Omental fat pad (tissue), 4 donors: ENCODE measurements around the gene AKT1S1. TPM values are rescaled to one million over a fixed set of nuclear protein-coding genes. Genes with fewer than 3 reads are reported as not detected.
"Not testable (repeated sequence)": the region's sequence is repeated elsewhere in the genome, so short reads cannot be mapped to it uniquely, and the experiment has no call there.

Experiments
- ATAC-seq: fragments of 150-250 bp; one replicate; pipeline ENCODE4 v1.9.1; 2016; ENCODE audit warnings: mild to moderate bottlenecking, moderate library complexity; ENCODE audit not compliant: low FRiP score
- DNase-seq: peaks from one replicate; pipeline ENCODE4 v3.0.0-alpha.2; 2019; ENCODE audit warnings: low spot score
- total RNA-seq, 4 donors: library from RNA; depleted of rRNA; stranded (reverse); fragments of >200 nt; gene quantifications; one replicate each; pipeline ENCODE4 v1.1.0, GENCODE V29; 2016
- TF ChIP-seq, protein P1 (sequence below), 3 donors: fragments of 450-650 bp; IDR thresholded peaks; one replicate each; pipeline ENCODE4 v1.5.1; 2016 to 2017; ENCODE audit warnings: antibody characterized with exemption in 3 of 3, mild to moderate bottlenecking in 3 of 3, moderate library complexity in 2 of 3

The AKT1S1 gene
- 10 to 100 TPM; 12.2 to 18.3 (median 14.7) TPM for total RNA-seq

DNA sequence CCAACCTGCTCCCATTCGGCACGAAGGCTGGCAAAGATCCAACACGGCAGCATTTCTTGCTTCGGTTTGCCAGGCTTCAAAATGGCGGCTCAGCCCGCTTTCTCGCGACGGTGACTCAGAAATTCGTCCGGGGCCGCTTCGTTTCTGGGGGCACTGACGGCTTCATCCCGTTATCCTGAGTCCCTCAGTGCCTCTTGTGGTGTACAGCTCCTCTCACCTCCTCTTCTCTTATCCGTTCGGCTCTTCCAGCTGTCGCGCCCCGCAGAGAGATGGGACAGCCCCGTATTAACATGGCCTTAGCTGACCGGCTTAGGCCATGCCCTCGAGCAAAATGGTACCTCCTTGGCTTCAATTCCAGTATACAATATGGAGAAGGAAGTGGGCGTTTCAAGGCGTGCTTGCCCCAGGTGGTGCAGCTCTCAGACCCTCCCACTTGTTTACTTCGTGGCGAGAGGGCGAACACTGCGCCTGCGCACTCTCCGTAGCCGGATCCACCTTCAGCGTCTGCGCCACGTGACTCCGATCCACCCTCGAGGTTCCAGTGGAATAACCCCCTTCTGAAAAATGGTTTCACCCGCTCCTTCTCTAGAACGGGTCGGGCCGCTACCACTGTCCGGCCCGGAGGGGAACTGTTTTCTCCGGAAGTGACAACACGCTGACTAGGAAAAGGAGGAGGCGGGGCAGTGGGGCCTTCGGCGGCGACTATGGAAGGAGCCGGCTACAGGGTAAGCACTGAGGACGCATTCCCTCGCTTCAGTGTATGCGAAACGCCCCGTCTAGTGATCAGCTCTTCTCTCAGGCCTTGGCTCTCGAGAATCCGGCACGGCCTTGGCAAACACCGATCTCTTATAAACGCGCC, at the start of gene AKT1S1, which contains the start of gene TBC1D17:
Gene AKT1S1 (minus strand): TSS at position 336 of the 859 bp plus-strand sequence. CDS start 4,060 bp downstream, outside the sequence.
Gene TBC1D17 (plus strand): TSS at position 683 of the 859 bp plus-strand sequence. CDS start 22 bp downstream, at position 705.
- TF ChIP-seq, protein P1, sequence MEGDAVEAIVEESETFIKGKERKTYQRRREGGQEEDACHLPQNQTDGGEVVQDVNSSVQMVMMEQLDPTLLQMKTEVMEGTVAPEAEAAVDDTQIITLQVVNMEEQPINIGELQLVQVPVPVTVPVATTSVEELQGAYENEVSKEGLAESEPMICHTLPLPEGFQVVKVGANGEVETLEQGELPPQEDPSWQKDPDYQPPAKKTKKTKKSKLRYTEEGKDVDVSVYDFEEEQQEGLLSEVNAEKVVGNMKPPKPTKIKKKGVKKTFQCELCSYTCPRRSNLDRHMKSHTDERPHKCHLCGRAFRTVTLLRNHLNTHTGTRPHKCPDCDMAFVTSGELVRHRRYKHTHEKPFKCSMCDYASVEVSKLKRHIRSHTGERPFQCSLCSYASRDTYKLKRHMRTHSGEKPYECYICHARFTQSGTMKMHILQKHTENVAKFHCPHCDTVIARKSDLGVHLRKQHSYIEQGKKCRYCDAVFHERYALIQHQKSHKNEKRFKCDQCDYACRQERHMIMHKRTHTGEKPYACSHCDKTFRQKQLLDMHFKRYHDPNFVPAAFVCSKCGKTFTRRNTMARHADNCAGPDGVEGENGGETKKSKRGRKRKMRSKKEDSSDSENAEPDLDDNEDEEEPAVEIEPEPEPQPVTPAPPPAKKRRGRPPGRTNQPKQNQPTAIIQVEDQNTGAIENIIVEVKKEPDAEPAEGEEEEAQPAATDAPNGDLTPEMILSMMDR (IDR thresholded peaks at IDR 0.05): no peak
- DNase-seq (peak; percentile 96), ATAC-seq (peak; percentile 87)

DNA sequence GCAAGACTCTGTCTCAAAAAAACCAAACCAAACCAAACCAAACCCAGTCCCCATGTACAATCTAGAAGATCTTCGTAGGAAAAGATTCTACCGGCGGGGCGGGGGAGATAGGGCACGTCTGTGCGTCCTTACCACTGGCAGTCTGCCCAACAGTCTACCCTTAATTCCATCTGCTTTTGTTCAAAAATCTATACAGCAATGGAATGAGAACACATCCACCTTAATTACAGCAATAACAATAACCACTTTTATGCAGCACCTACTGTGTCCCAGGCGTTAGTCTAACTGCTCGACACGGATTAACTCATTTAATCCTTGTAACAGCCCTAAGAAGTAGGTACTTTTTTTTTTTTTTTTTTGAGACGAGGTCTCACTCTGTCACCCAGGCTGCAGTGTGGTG, 49.4 kb upstream of the AKT1S1 start:
- TF ChIP-seq, protein P1 (IDR thresholded peaks at IDR 0.05): no peak
- ATAC-seq: no peak
- DNase-seq: no peak

DNA sequence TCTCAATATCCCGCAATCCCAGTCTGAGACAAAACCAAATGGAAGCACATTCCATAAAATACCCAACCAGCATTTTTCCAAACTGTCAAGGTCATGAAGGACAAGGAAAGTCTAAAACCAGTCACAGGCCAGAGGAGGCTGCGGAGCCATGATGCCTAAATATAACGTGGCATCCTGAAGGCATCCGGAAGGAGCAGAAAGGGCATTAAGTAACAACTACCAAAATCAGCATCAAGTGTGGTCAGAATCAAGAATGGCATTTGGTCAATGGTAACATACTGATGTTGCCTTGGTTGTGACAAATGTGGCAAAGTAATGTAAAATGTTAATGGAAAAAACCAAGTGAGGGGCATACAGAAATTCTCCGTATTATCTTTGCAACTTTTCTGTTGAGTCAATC, 48.3 kb upstream of the AKT1S1 start:
- TF ChIP-seq, protein P1 (IDR thresholded peaks at IDR 0.05): no peak
- DNase-seq: no peak
- ATAC-seq: no peak

DNA sequence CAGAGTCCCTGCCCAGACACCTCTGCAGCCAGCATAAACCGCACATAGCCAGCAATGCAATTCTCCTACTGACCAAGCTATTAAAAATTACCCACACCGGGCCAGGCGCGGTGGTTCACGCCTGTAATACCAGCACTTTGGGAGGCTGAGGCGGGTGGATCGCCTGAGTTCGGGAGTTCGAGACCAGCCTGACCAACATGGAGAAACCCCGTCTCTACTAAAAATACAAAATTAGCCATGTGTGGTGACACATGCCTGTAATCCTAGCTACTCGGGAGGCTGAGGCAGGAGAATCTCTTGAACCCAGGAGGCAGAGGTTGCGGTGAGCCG, 47.7 kb upstream of the AKT1S1 start:
- not testable (repeated sequence) for ATAC-seq, DNase-seq

DNA sequence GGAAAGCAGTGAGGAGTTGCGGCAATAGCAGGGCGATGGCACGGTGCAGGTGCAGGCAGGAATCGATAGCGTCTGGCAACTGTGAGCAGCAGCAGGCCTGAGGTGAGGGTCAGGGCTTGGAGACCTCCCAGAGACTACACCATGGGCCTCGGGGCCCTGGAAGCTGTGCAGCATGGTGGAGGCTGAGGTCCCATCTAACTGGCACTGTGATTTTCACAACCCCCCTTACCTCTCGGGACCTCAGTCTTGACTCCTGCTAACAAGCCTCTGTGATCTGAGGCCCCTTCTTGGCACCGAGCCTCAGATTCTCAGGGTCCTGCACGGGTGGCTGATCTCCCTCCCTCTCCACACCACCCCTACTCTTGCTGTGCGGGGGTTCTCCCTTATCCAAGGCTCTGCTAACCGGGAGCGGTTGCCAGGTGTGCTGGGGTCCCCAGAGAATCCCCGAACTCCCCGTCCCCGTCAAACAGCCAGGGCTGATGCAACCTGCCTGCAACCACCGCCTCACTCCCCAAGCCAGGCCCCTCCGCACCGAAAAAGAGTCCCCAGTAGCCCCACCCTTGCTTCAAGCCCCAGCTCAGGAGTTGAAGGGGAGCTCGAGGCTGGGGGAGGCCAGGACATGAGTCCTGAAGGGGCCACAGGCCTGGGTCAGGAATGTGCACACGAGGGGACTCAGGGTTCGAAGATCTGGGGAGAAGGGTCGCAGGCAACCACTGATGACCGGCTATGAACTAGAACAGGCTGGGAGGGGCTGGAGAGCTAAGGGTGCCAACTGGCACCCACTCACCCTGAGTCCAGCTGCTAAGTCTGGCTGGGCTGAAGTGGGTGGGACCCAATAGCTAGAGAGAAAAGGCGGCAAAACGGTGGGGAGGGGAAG, 47.1 kb upstream of the AKT1S1 start:
- DNase-seq: no peak
- no peak for ATAC-seq
- TF ChIP-seq, protein P1 (IDR thresholded peaks at IDR 0.05): no peak

DNA sequence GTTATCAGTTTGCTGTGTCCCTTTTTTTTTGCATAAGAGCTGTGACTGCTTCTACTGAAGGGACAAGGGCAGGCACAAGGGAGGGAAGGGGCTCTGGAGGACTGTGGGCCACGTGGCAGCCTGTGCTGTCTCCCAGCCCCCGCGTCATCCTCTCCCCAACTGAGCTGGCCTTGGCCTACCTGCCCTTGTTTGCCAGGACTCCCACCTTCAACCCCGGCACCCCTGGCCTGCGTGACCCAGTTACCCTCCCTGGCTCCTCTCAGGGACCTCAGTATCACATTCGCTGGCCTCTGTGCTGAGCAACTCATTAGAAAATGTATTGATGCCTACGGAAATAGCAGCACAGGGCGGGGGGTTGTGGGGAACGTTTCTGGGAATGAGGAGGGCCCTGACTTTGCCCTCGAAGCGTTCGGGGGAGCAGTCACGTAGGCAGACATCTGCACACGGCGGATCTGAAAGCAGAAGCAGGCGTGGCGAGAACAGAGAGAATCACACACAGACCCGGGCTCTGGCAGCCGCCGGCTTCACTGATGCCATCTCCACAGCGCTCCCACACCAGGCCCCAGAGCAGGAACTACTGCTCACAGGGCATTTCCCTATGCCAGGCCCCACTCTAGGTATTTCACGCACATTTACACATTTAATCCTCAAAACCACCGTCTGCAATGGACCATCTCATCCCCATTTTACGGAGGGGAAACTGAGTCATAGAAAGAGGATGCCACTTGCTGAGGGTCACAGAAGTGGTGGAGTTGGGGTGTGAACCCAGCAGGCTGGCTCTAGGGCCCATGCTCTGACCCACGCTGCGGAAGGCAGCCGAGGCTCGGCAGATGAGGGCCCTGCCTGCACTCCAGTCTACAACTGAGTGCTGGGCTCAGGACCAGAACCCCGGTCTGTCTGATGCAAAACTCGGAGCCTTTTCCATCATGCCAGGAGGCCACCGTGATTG, 46.2 kb upstream of the AKT1S1 start:
- DNase-seq: no peak
- ATAC-seq: no peak
- TF ChIP-seq, protein P1 (IDR thresholded peaks at IDR 0.05): no peak
